ENCODE data around the gene ZNF546.
"Not testable (repeated sequence)": the region's sequence is repeated elsewhere in the genome, so short reads cannot be mapped to it uniquely, and the experiment has no call there.

ZNF546 gene

GRCh38 chr19:39986643-39987042 lies 10.2 kb upstream of the ZNF546 start:
- no peak for DNase-seq (ENCODE audit: low spot score)

GRCh38 chr19:39987167-39987566 lies 9.7 kb upstream of the ZNF546 start:
- DNase-seq (ENCODE audit: low spot score): no peak

GRCh38 chr19:39987596-39987995 lies 9.3 kb upstream of the ZNF546 start:
- DNase-seq (ENCODE audit: low spot score): no peak

- no peak for DNase-seq (ENCODE audit: low spot score)
Observed at GRCh38 chr19:39993605-39994004, 3.3 kb upstream of the ZNF546 start.

- DNase-seq (ENCODE audit: low spot score): no peak
Observed at GRCh38 chr19:39994361-39994760, 2.5 kb upstream of the ZNF546 start.

- no peak for DNase-seq (ENCODE audit: low spot score)
Observed at GRCh38 chr19:39995794-39996193, 1.1 kb upstream of the ZNF546 start.

GRCh38 chr19:39996218-39996810 lies 546 bp upstream of the ZNF546 start:
- DNase-seq (ENCODE audit: low spot score): no peak

- DNase-seq (ENCODE audit: low spot score): no peak
Observed at GRCh38 chr19:39997638-39998216, 867 bp downstream of the ZNF546 start.

GRCh38 chr19:39998501-39998900 lies 1.6 kb downstream of the ZNF546 start:
- no peak for DNase-seq (ENCODE audit: low spot score)

GRCh38 chr19:40005691-40006272 lies 8.9 kb downstream of the ZNF546 start:
- DNase-seq (ENCODE audit: low spot score): no peak

GRCh38 chr19:40006273-40006691 lies 9.4 kb downstream of the ZNF546 start:
- DNase-seq (ENCODE audit: low spot score): no peak

- no peak for DNase-seq (ENCODE audit: low spot score)
Observed at GRCh38 chr19:40009674-40010073, 12.8 kb downstream of the ZNF546 start.

- no peak for DNase-seq (ENCODE audit: low spot score)
Observed at GRCh38 chr19:40013991-40014390, 17.1 kb downstream of the ZNF546 start.

GRCh38 chr19:40023969-40024368 lies 27.1 kb downstream of the ZNF546 start:
- no peak for DNase-seq (ENCODE audit: low spot score)

GRCh38 chr19:40025938-40026596 lies 29.2 kb downstream of the ZNF546 start:
- DNase-seq (ENCODE audit: low spot score): no peak

GRCh38 chr19:40026597-40026970 lies 29.7 kb downstream of the ZNF546 start:
- no peak for DNase-seq (ENCODE audit: low spot score)

GRCh38 chr19:40033989-40034560 lies 37.2 kb downstream of the ZNF546 start:
- no peak for DNase-seq (ENCODE audit: low spot score)

GRCh38 chr19:40035996-40036395 lies 39.1 kb downstream of the ZNF546 start:
- no peak for DNase-seq (ENCODE audit: low spot score)

GRCh38 chr19:40038047-40038446 lies 41.2 kb downstream of the ZNF546 start:
- not testable (repeated sequence) for DNase-seq (ENCODE audit: low spot score)

- DNase-seq (ENCODE audit: low spot score): not testable (repeated sequence)
Observed at GRCh38 chr19:40041718-40042117, 44.9 kb downstream of the ZNF546 start.

GRCh38 chr19:40053491-40053890 lies 56.6 kb downstream of the ZNF546 start:
- no peak for DNase-seq (ENCODE audit: low spot score)

GRCh38 chr19:40054632-40055031 lies 57.8 kb downstream of the ZNF546 start:
- DNase-seq (ENCODE audit: low spot score): no peak

- DNase-seq (ENCODE audit: low spot score): no peak
Observed at GRCh38 chr19:40055049-40055448, 58.2 kb downstream of the ZNF546 start.

All from hematopoietic multipotent progenitor cell treated with erythropoietin and hydrocortisone succinate and interleukin-3 and kit ligand, for 17 days (in vitro differentiated cells).